Measurements from ENCODE around the gene CACNA2D3. TPM values are rescaled to one million over a fixed set of nuclear protein-coding genes. Genes with fewer than 3 reads are reported as not detected.

CACNA2D3 gene
- total RNA-seq, 6 donors from 2014 or later, result 2.9 to 16.8 (median 4.9) TPM

GRCh38 chr3:54125300-54125699 lies 2.9 kb downstream of the CACNA2D3 start:
- Histone ChIP-seq H3K9me3 (no peaks in the 10 kb centered on the region), H3K4me1 (peaks cover 3 to 32% (median 11%) of the 10 kb centered on the region in 4 donors), H3K4me3 (no peak overlapping the region), H3K27me3 (peaks cover 0 to 18% (median 5%) of the 10 kb centered on the region in 4 donors), H3K27ac (no peak overlapping the region), H3K36me3 (no peaks in the 10 kb centered on the region)
- 48 to 57% methylated on average over 4 of the region's 4 CpGs for WGBS, 2 donors
- TF ChIP-seq EP300 (IDR thresholded peaks at IDR 0.05) (no peak), POLR2A (IDR thresholded peaks at IDR 0.05) (no peak), POLR2AphosphoS5 (IDR thresholded peaks at IDR 0.05) (no peak), CTCF (IDR thresholded peaks at IDR 0.05) (no peak)
- ATAC-seq (ENCODE audit: low FRiP score in 2 of 2), result no peak
- no peak for DNase-seq

- no peak for TF ChIP-seq EP300 (IDR thresholded peaks at IDR 0.05)
- TF ChIP-seq CTCF (IDR thresholded peaks at IDR 0.05), result no peak
- TF ChIP-seq POLR2AphosphoS5 (IDR thresholded peaks at IDR 0.05), result no peak
- no peak for TF ChIP-seq POLR2A (IDR thresholded peaks at IDR 0.05)
- H3K9me3 ChIP-seq, result no peaks in the 10 kb centered on the region
- 64 to 66% methylated on average over 7 of the region's 7 CpGs for WGBS, 2 donors
- no peaks in the 10 kb centered on the region for H3K36me3 ChIP-seq
- H3K27me3 ChIP-seq, result peaks cover 0 to 8% (median 3%) of the 10 kb centered on the region in 4 donors
- no peak for DNase-seq
- no peak overlapping the region for H3K4me3 ChIP-seq
- peaks cover 0 to 20% (median 5%) of the 10 kb centered on the region in 4 donors for H3K4me1 ChIP-seq
- no peak overlapping the region for H3K27ac ChIP-seq
- ATAC-seq (ENCODE audit: low FRiP score in 2 of 2), result no peak
These were observed 4.2 kb downstream of the CACNA2D3 start for GRCh38 chr3:54126551-54126950.

- H3K36me3 ChIP-seq, result no peaks in the 10 kb centered on the region
- TF ChIP-seq EP300 (IDR thresholded peaks at IDR 0.05), result no peak
- TF ChIP-seq POLR2AphosphoS5 (IDR thresholded peaks at IDR 0.05), result no peak
- no peak for TF ChIP-seq CTCF (IDR thresholded peaks at IDR 0.05)
- no peak for TF ChIP-seq POLR2A (IDR thresholded peaks at IDR 0.05)
- no peaks in the 10 kb centered on the region for H3K27me3 ChIP-seq
- no peak overlapping the region for H3K4me3 ChIP-seq
- 84 to 90% methylated on average over 6 of the region's 6 CpGs for WGBS, 2 donors
- no peak overlapping the region for H3K27ac ChIP-seq
- H3K4me1 ChIP-seq, result peaks cover 0 to 11% (median 3%) of the 10 kb centered on the region in 4 donors
- no peaks in the 10 kb centered on the region for H3K9me3 ChIP-seq
- DNase-seq (no peak), ATAC-seq (ENCODE audit: low FRiP score in 2 of 2) (no peak)
These were observed 5.2 kb downstream of the CACNA2D3 start for GRCh38 chr3:54127499-54128056.

GRCh38 chr3:54131026-54131605 lies 8.8 kb downstream of the CACNA2D3 start:
- H3K27ac ChIP-seq, result no peak overlapping the region
- H3K36me3 ChIP-seq, result no peaks in the 10 kb centered on the region
- ATAC-seq (ENCODE audit: low FRiP score in 2 of 2) (no peak), DNase-seq (no peak)
- H3K9me3 ChIP-seq, result no peaks in the 10 kb centered on the region
- TF ChIP-seq POLR2A (IDR thresholded peaks at IDR 0.05), result no peak
- no peak for TF ChIP-seq CTCF (IDR thresholded peaks at IDR 0.05)
- no peak for TF ChIP-seq EP300 (IDR thresholded peaks at IDR 0.05)
- no peak for TF ChIP-seq POLR2AphosphoS5 (IDR thresholded peaks at IDR 0.05)
- H3K4me1 ChIP-seq, result no peaks in the 10 kb centered on the region
- WGBS, 2 donors, result 81 to 88% methylated on average over 2 to 4 of the region's 4 CpGs
- no peaks in the 10 kb centered on the region for H3K27me3 ChIP-seq
- no peak overlapping the region for H3K4me3 ChIP-seq

- no peaks in the 10 kb centered on the region for H3K36me3 ChIP-seq
- ATAC-seq (ENCODE audit: low FRiP score in 2 of 2) (no peak), DNase-seq (no peak)
- no peaks in the 10 kb centered on the region for H3K4me1 ChIP-seq
- H3K9me3 ChIP-seq, result no peaks in the 10 kb centered on the region
- H3K4me3 ChIP-seq, result no peak overlapping the region
- H3K27me3 ChIP-seq, result no peaks in the 10 kb centered on the region
- H3K27ac ChIP-seq, result no peak overlapping the region
- TF ChIP-seq EP300 (IDR thresholded peaks at IDR 0.05) (no peak), CTCF (IDR thresholded peaks at IDR 0.05) (no peak), POLR2A (IDR thresholded peaks at IDR 0.05) (no peak), POLR2AphosphoS5 (IDR thresholded peaks at IDR 0.05) (no peak)
- 75 to 86% methylated on average over 8 of the region's 8 CpGs for WGBS, 2 donors
These were observed 9.5 kb downstream of the CACNA2D3 start for GRCh38 chr3:54131890-54132289.

Data from upper lobe of left lung (tissue), 6 donors.